HepG2 (cell line): ENCODE results near the gene VARS1. TPM values are rescaled to one million over a fixed set of nuclear protein-coding genes. Genes with fewer than 3 reads are reported as not detected.

ENCODE experiments used
- ARNTL ChIP-seq: sonication (generic); formaldehyde crosslinking; IDR thresholded peaks from 2 replicates; pipeline ENCODE4 v1.4.0; 2020; ENCODE audit warnings: mild to moderate bottlenecking, missing genetic modification reagents
- ELF1 ChIP-seq: sonication (generic); formaldehyde crosslinking; IDR thresholded peaks from 2 replicates; pipeline ENCODE4 v1.4.0; 2020; ENCODE audit warnings: missing genetic modification reagents
- HNF4A ChIP-seq: sonication (generic); formaldehyde crosslinking; IDR thresholded peaks from 2 replicates; pipeline ENCODE4 v1.4.0; 2020; ENCODE audit warnings: missing genetic modification reagents
- IKZF4 ChIP-seq: sonication (generic); formaldehyde crosslinking; IDR thresholded peaks from 2 replicates; pipeline ENCODE4 v1.5.1; 2020; ENCODE audit warnings: borderline replicate concordance, mild to moderate bottlenecking, low read depth, missing genetic modification reagents; ENCODE audit errors: not compliant biosample characterization
- LRRFIP1 ChIP-seq: sonication (generic); formaldehyde crosslinking; conservative IDR thresholded peaks from 2 replicates; pipeline ENCODE4 v1.4.0; 2020; ENCODE audit warnings: missing genetic modification reagents
- MBNL3 ChIP-seq: fragments of 250-450 bp; sonication (Bioruptor Pico); conservative IDR thresholded peaks from 2 replicates; pipeline ENCODE4 v1.8.0; 2022; ENCODE audit warnings: mild to moderate bottlenecking, inconsistent platforms
- NCOR1 ChIP-seq: fragments of 200-600 bp; sonication (generic); IDR thresholded peaks from 2 replicates; pipeline ENCODE4 v1.7.0; 2017; ENCODE audit warnings: antibody characterized with exemption, low read length, borderline replicate concordance
- NFRKB ChIP-seq: fragments of 450-650 bp; IDR thresholded peaks from 2 replicates; pipeline ENCODE4 v1.6.1; 2017
- NR2F1 ChIP-seq, 2 experiments: fragments of 450-650 bp in 1 of 2; formaldehyde crosslinking in 1 of 2; IDR thresholded peaks; 2 replicates each; pipeline versions ENCODE4 v1.5.0 to v1.6.1; 2016 to 2020; ENCODE audit warnings: mild to moderate bottlenecking in 1 of 2, missing compliant biosample characterization in 1 of 2, missing genetic modification reagents in 1 of 2, moderate library complexity in 1 of 2
- PBX3 ChIP-seq: sonication (generic); formaldehyde crosslinking; IDR thresholded peaks from 2 replicates; pipeline ENCODE4 v1.8.1; 2023; ENCODE audit warnings: missing genetic modification reagents, inconsistent platforms, borderline replicate concordance
- TBX3 ChIP-seq: fragments of 450-650 bp; IDR thresholded peaks from 2 replicates; pipeline ENCODE4 v1.6.1; 2017; ENCODE audit warnings: antibody characterized with exemption, mild to moderate bottlenecking, inconsistent platforms, borderline replicate concordance
- YEATS4 ChIP-seq: sonication (generic); formaldehyde crosslinking; IDR thresholded peaks from 2 replicates; pipeline ENCODE4 v1.4.0; 2020; ENCODE audit warnings: missing genetic modification reagents, borderline replicate concordance
- ZNF251 ChIP-seq: sonication (generic); formaldehyde crosslinking; IDR thresholded peaks from 2 replicates; pipeline ENCODE4 v1.9.0; 2021; ENCODE audit warnings: mild to moderate bottlenecking, missing genetic modification reagents
- ZNF740 ChIP-seq: sonication (generic); formaldehyde crosslinking; IDR thresholded peaks from 2 replicates; pipeline ENCODE4 v1.4.0; 2020; ENCODE audit warnings: missing genetic modification reagents
- ZSCAN25 ChIP-seq: sonication (generic); formaldehyde crosslinking; IDR thresholded peaks from 2 replicates; pipeline ENCODE4 v1.8.0; 2022; ENCODE audit warnings: mild to moderate bottlenecking, missing genetic modification reagents
- polyA plus RNA-seq, 8 experiments: library from polyadenylated mRNA; depleted of rRNA in 3 of 8; stranded (reverse) in 7 of 8; unstranded in 1 of 8; fragments of >200 nt; fragmentation: Illumina TruSeq in 4 of 8; extraction: Trizol in 4 of 8; gene quantifications; 2 replicates each; pipeline versions ENCODE4 v1.2.1 to v1.2.3, GENCODE V29; 2011 to 2016; ENCODE audit warnings: low read depth in 4 of 8, missing spikeins in 1 of 8, mixed read lengths in 1 of 8; ENCODE audit not compliant: insufficient read depth in 1 of 8
- total RNA-seq, 5 experiments: library from RNA; depleted of rRNA; stranded (reverse); fragments of >200 nt; fragmentation: Illumina TruSeq; extraction: Trizol; gene quantifications; 2 replicates each; pipeline ENCODE4 v1.2.3, GENCODE V29; 2016; ENCODE audit warnings: low read depth in 1 of 5
- TF ChIP-seq, protein P1 (sequence below): IDR thresholded peaks from 2 replicates; pipeline ENCODE4 v1.6.1; 2016; ENCODE audit warnings: missing biosample characterization, missing genetic modification reagents, low read depth
- TF ChIP-seq, protein P2 (sequence below): sonication (generic); formaldehyde crosslinking; IDR thresholded peaks from 2 replicates; pipeline ENCODE4 v1.4.0; 2020; ENCODE audit warnings: missing genetic modification reagents
- TF ChIP-seq, protein P3 (sequence below): IDR thresholded peaks from 2 replicates; pipeline ENCODE4 v1.6.1; 2016; ENCODE audit warnings: low read depth, borderline replicate concordance

The VARS1 gene
- total and polyA plus RNA-seq, 2 of the 13 experiments (the other 11 are each of a cell fraction or from before 2014, with no cell fraction given) = 14.7 to 56.1 TPM

DNA sequence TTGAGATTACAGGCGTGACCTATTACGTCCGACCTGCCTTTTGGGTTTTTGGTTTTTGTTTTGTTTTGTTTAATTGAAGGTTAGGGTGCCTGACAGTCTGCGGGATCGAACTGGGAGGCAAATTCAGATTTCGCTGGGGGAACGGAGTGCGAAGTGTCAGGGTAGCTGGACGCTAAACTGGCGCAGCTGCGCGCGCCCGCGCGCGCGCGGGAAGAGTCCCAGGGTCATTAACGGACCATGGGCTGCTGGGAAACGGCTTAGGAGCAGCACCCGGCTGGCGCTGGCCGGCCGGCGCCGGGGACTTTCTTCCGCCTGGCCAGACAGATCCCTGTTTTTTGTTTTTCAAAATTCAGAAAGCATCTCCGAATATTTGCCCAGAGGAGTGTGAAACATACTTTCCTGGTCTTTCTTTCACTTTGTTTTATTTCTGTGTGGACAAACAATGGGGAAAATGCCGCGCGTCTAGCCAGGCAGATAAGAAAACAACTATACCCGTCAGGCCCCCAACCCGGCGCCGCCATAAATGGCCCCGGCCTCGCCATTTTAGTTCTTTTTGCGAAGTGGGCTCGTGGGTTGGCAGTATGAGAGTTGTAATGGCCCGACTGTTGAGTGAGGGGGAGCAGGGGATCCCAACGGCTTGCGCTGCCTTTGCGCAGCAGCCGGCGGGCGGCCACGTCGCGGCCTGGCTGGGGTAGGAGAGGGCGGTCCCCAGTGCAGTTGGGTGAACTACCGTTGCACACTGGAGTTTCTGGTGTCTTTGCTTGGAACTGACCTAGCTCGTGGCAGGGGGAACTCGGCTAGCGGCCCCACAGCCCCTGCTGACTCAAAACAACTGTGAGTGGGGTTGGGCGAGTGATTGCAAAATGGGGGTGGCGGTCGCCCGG is 39.1 kb upstream of the VARS1 start (continued):
- TF ChIP-seq, protein P1, sequence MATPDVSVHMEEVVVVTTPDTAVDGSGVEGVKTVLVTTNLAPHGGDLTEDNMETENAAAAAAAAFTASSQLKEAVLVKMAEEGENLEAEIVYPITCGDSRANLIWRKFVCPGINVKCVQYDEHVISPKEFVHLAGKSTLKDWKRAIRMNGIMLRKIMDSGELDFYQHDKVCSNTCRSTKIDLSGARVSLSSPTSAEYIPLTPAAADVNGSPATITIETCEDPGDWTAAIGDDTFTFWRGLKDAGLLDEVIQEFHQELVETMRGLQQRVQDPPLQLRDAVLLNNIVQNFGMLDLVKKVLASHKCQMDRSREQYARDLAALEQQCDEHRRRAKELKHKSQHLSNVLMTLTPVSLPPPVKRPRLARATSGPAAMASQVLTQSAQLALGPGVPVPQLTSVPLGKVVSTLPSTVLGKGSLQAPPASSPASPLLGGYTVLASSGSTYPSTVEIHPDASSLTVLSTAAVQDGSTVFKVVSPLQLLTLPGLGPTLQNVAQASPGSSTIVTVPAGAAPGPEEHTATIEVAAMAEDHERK (CRISPR knock-in tag) = no peak
- peak; percentile 39; the same call in 1 of the 2 replicates for TF ChIP-seq NFRKB
- 0 out of 2 replicates have a peak, but pooled peaks have one; percentile 39 for TF ChIP-seq LRRFIP1 (CRISPR knock-in tag)
- TF ChIP-seq YEATS4 (CRISPR knock-in tag) = peak; percentile 93
- peak; percentile 51; the same call in 1 of the 2 replicates for TF ChIP-seq ELF1 (CRISPR knock-in tag)
- TF ChIP-seq, protein P2, sequence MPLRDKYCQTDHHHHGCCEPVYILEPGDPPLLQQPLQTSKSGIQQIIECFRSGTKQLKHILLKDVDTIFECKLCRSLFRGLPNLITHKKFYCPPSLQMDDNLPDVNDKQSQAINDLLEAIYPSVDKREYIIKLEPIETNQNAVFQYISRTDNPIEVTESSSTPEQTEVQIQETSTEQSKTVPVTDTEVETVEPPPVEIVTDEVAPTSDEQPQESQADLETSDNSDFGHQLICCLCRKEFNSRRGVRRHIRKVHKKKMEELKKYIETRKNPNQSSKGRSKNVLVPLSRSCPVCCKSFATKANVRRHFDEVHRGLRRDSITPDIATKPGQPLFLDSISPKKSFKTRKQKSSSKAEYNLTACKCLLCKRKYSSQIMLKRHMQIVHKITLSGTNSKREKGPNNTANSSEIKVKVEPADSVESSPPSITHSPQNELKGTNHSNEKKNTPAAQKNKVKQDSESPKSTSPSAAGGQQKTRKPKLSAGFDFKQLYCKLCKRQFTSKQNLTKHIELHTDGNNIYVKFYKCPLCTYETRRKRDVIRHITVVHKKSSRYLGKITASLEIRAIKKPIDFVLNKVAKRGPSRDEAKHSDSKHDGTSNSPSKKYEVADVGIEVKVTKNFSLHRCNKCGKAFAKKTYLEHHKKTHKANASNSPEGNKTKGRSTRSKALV (CRISPR knock-in tag) = peak; percentile 80; the same call in 1 of the 2 replicates
- peak; percentile 95 for TF ChIP-seq ZNF740 (CRISPR knock-in tag)
- TF ChIP-seq PBX3 = peak; percentile 84; the same call in 1 of the 2 replicates
- TF ChIP-seq MBNL3 (CRISPR knock-in tag) = no peak
- TF ChIP-seq NR2F1 (CRISPR knock-in tag; IDR thresholded peaks at IDR 0.05) = peak in 1 of 2 experiments; percentile 43; a peak in 1 of 4 replicates
- 0 out of 2 replicates have a peak, but pooled peaks have one; percentile 34 for TF ChIP-seq TBX3
- TF ChIP-seq, protein P3, sequence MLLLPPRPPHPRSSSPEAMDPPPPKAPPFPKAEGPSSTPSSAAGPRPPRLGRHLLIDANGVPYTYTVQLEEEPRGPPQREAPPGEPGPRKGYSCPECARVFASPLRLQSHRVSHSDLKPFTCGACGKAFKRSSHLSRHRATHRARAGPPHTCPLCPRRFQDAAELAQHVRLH (CRISPR knock-in tag) = peak; percentile 83
- peak; percentile 67 for TF ChIP-seq HNF4A (CRISPR knock-in tag)
- peak; percentile 73 for TF ChIP-seq ARNTL
- peak; percentile 58; the same call in 1 of the 2 replicates for TF ChIP-seq NCOR1
- TF ChIP-seq IKZF4 (CRISPR knock-in tag) = peak; percentile 96
- TF ChIP-seq ZNF251 = peak; percentile 89; the same call in 1 of the 2 replicates
- no peak; the same call in 1 of the 2 replicates for TF ChIP-seq ZSCAN25
